T-helper 17 cell (primary cell): ENCODE results near the gene OBSCN. TPM values are rescaled to one million over a fixed set of nuclear protein-coding genes. Genes with fewer than 3 reads are reported as not detected.

ENCODE experiments used
- ATAC-seq: fragments of 150-1000 bp; cut with Tn5 transposase; 2 replicates; pipeline ENCODE4 v1.10.0; 2021; ENCODE audit warnings: mild to moderate bottlenecking, moderate library complexity
- DNase-seq, 3 donors: peaks; one replicate each; pipeline versions ENCODE4 v3.0.0 to v3.0.0-alpha.2; 2020 to 2021
- H3K9me3 ChIP-seq: one replicate; pipeline ENCODE4 v1.7.0; 2013; ENCODE audit warnings: low read length, mild to moderate bottlenecking; ENCODE audit not compliant: control insufficient read depth, poor library complexity, severe bottlenecking
- H3K27ac Mint-ChIP-seq: one replicate; pipeline ENCODE4 v1.8.0; 2022; ENCODE audit warnings: mild to moderate bottlenecking, moderate library complexity, mixed read lengths
- H3K27me3 Mint-ChIP-seq: one replicate; pipeline ENCODE4 v1.8.0; 2022; ENCODE audit warnings: mixed read lengths
- H3K36me3 Mint-ChIP-seq: one replicate; pipeline ENCODE4 v1.8.0; 2022; ENCODE audit warnings: low read depth, mixed read lengths
- H3K4me1 Mint-ChIP-seq: one replicate; pipeline ENCODE4 v1.8.0; 2022; ENCODE audit warnings: mild to moderate bottlenecking, mixed read lengths
- H3K4me3 Mint-ChIP-seq: one replicate; pipeline ENCODE4 v1.8.0; 2022; ENCODE audit warnings: mild to moderate bottlenecking, moderate library complexity, mixed read lengths
- total RNA-seq, 4 donors: library from RNA in 2 of 4; stranded (reverse) in 2 of 4; gene quantifications; one replicate each; pipeline ENCODE4 v1.2.3 and lab custom pipeline; 2022 to 2026

OBSCN gene
- total RNA-seq, 2 donors from 2014 or later: 23.1 to 34.2 TPM

- H3K9me3 ChIP-seq: no peaks in the 10 kb centered on the region
- ATAC-seq (no peak), DNase-seq (no peak)
- Mint-ChIP-seq H3K36me3 (no peaks in the 10 kb centered on the region), H3K27me3 (no peaks in the 10 kb centered on the region), H3K27ac (no peak overlapping the region), H3K4me3 (no peak overlapping the region), H3K4me1 (peaks cover 2% of the 10 kb centered on the region)
Measured at GRCh38 chr1:228372183-228373003, 164.5 kb downstream of the OBSCN start.

DNA sequence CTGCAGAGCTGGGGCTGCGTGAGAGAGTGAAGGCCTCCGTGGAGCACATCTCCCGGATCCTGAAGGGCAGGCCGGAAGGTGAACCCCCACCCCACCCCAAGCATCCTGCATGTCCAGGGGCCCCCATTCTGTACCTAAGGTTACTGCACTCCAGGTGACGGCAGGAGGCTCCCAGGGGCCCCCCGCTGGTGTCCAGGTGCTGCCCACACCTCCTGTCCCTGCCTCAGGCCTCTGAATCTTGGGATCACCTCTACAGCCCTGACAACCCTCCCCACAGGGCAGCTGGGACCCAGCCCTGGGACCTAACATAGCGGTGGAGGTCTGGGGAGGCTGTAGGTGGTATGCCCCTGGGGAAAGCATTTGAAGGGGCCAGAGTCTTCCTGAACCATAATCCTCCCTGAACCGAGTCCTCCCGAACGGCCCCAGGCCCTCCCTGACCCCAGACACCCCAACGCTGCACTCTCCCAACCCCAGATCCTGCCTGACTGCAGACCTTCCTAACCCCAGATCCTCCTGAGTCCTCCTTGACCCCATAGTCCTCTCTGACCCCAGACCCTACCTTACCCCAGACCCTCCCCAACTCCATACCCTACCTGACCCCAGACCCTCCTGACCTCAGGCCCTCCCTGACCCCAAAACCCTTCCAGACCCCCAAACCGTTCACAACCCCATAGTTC is 165.3 kb downstream of the OBSCN start:
- H3K4me3 Mint-ChIP-seq: peak overlapping the region; percentile 7
- no peaks in the 10 kb centered on the region for H3K27me3 Mint-ChIP-seq
- no peaks in the 10 kb centered on the region for H3K9me3 ChIP-seq
- peaks cover 2% of the 10 kb centered on the region for H3K4me1 Mint-ChIP-seq
- ATAC-seq: no peak
- H3K27ac Mint-ChIP-seq: no peak overlapping the region
- no peaks in the 10 kb centered on the region for H3K36me3 Mint-ChIP-seq
- no peak for DNase-seq

DNA sequence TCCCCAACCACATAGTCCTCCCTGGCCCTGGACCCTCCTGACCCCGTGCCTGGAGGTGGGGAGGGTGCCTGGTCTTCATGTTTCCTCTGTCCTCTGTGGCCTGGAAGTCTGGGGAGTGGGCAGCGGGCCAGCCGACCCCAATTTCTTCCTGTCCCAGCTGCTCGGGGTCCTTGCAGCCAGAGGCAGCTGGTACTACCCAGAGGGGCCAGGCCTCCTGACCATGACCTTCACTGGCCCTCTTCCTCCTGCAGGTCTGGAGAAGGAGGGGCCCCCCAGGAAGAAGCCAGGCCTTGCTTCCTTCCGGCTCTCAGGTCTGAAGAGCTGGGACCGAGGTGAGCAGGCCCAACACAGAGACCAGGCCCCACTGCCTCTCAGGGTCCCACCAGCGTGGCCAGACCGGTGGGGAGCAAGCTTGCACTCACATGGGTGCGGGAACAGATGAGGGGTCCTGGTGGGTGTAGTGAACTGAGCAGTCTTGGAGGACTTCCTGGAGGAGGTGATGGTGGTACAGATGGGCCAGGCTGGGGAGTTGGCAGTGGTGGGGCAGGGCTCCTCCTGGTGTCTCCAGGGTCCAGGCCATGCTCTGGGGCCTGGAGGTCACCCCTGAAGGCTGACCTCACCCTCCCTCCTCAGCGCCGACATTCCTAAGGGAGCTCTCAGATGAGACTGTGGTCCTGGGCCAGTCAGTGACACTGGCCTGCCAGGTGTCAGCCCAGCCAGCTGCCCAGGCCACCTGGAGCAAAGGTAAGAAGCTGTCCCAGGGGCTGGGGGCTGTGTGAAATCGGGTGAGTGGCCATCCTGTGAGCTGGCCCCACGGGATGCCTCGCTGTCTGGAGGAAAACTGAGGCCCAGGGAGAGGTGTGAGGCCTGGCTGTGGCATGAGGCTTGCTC is 166.1 kb downstream of the OBSCN start:
- ATAC-seq (no peak), DNase-seq (no peak)
- Mint-ChIP-seq H3K36me3 (peaks cover under 1% of the 10 kb centered on the region), H3K27me3 (no peaks in the 10 kb centered on the region), H3K4me1 (peaks cover 4% of the 10 kb centered on the region), H3K4me3 (no peak overlapping the region), H3K27ac (no peak overlapping the region)
- H3K9me3 ChIP-seq: no peaks in the 10 kb centered on the region

- DNase-seq: no peak
- peaks cover 7% of the 10 kb centered on the region for H3K4me1 Mint-ChIP-seq
- peaks cover 3% of the 10 kb centered on the region for H3K36me3 Mint-ChIP-seq
- no peak for ATAC-seq
- H3K27ac Mint-ChIP-seq: no peak overlapping the region
- peaks cover 5% of the 10 kb centered on the region for H3K27me3 Mint-ChIP-seq
- H3K4me3 Mint-ChIP-seq: no peak overlapping the region
- H3K9me3 ChIP-seq: no peaks in the 10 kb centered on the region
Measured at GRCh38 chr1:228374711-228375577, 167.1 kb downstream of the OBSCN start.

DNA sequence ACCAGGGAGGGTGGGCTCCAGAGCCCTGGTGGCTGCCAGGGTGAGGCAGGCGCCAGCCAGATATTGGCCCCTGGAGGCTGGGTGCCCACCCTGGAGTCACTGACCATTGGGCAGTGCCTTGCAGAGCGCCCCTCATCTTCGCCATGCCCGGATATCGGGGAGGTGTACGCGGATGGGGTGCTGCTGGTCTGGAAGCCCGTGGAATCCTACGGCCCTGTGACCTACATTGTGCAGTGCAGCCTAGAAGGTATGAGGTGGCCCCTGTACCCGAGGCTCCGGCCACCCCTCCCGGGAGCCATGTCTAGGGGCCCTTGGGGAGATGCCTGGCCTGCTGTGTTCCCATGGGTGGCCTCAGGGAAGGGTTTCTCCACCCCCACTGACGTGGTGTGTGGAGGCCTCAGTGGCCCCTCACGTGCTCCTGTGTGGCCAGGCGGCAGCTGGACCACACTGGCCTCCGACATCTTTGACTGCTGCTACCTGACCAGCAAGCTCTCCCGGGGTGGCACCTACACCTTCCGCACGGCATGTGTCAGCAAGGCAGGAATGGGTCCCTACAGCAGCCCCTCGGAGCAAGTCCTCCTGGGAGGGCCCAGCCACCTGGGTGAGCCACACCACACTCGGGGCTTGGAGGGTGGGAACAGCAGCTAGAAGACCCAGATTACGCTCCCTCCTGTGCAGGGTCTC is 167.9 kb downstream of the OBSCN start:
- Mint-ChIP-seq H3K27ac (no peak overlapping the region), H3K4me3 (no peak overlapping the region), H3K4me1 (peaks cover 7% of the 10 kb centered on the region), H3K27me3 (peaks cover 5% of the 10 kb centered on the region), H3K36me3 (peaks cover 3% of the 10 kb centered on the region)
- no peaks in the 10 kb centered on the region for H3K9me3 ChIP-seq
- ATAC-seq (no peak), DNase-seq (peak in 1 of 3 donors; percentile 8)

- DNase-seq (no peak), ATAC-seq (no peak)
- H3K4me1 Mint-ChIP-seq: peaks cover 7% of the 10 kb centered on the region
- peak overlapping the region; percentile 41 for H3K4me3 Mint-ChIP-seq
- H3K9me3 ChIP-seq: no peaks in the 10 kb centered on the region
- H3K36me3 Mint-ChIP-seq: peaks cover 3% of the 10 kb centered on the region
- peaks cover 5% of the 10 kb centered on the region for H3K27me3 Mint-ChIP-seq
- H3K27ac Mint-ChIP-seq: no peak overlapping the region
Measured at GRCh38 chr1:228376262-228376628, 168.4 kb downstream of the OBSCN start.

DNA sequence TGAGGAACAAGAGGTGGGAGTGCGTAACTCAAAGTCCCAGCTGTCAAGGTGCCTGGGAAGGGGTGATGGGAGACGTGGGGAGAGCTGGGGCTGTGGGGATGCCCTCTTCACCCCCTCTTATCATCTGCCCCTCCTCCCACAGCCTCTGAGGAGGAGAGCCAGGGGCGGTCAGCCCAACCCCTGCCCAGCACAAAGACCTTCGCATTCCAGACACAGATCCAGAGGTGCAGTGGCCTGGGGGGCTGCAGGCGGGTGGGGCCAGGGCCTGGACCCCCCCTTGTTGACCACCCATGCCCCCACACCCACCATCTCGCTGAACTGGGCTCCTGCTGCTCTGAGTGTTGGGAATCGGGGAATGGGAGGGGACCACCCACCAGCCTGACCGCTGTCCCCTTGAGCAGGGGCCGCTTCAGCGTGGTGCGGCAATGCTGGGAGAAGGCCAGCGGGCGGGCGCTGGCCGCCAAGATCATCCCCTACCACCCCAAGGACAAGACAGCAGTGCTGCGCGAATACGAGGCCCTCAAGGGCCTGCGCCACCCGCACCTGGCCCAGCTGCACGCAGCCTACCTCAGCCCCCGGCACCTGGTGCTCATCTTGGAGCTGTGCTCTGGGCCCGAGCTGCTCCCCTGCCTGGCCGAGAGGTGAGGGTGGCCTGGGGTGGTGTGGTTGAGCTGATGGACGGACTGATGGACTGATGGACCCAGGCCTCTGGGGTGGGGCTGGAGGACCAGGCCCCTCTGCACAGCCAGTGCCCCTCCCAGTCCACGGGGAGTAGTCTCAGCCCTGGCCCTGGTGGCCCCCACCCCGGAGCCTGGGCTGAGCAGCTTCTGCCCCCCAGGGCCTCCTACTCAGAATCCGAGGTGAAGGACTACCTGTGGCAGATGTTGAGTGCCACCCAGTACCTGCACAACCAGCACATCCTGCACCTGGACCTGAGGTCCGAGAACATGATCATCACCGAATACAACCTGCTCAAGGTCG is 169.1 kb downstream of the OBSCN start:
- no peak overlapping the region for H3K27ac Mint-ChIP-seq
- ATAC-seq (no peak), DNase-seq (peak in 1 of 3 donors; percentile 6)
- H3K4me1 Mint-ChIP-seq: peaks cover 7% of the 10 kb centered on the region
- peaks cover 3% of the 10 kb centered on the region for H3K36me3 Mint-ChIP-seq
- peaks cover 5% of the 10 kb centered on the region for H3K27me3 Mint-ChIP-seq
- H3K4me3 Mint-ChIP-seq: peak overlapping the region; percentile 67
- no peaks in the 10 kb centered on the region for H3K9me3 ChIP-seq

DNA sequence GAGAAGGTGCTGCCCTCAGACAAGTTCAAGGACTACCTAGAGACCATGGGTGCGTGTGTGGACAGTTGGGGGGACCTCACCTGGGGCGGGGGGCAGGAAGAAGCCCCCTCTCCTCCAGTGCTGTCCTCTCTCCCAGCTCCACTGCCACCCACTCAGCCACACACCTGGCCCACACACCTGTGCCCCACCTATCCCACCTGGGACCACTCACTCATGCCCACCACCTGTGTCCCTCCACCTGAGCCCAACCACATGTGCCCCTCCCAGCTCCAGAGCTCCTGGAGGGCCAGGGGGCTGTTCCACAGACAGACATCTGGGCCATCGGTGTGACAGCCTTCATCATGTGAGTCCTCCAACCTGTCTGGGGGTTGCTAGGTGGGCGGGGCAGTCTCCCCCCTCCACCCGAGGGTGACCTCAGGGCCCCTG is 169.8 kb downstream of the OBSCN start:
- Mint-ChIP-seq H3K4me3 (peak overlapping the region; percentile 67), H3K27ac (no peak overlapping the region), H3K27me3 (peaks cover 9% of the 10 kb centered on the region), H3K4me1 (peaks cover 10% of the 10 kb centered on the region), H3K36me3 (peaks cover 3% of the 10 kb centered on the region)
- no peak for ATAC-seq
- no peaks in the 10 kb centered on the region for H3K9me3 ChIP-seq
- no peak for DNase-seq

- no peak overlapping the region for H3K27ac Mint-ChIP-seq
- peak overlapping the region; percentile 91 for H3K4me3 Mint-ChIP-seq
- peaks cover 3% of the 10 kb centered on the region for H3K36me3 Mint-ChIP-seq
Measured at GRCh38 chr1:228378090-228378872, 170.4 kb downstream of the OBSCN start.

GRCh38 chr1:228378873-228379460 is 171.1 kb downstream of the OBSCN start:
- Mint-ChIP-seq H3K36me3 (peaks cover 3% of the 10 kb centered on the region), H3K27ac (no peak overlapping the region), H3K27me3 (peaks cover 15% of the 10 kb centered on the region), H3K4me3 (peak overlapping the region; percentile 91), H3K4me1 (peaks cover 10% of the 10 kb centered on the region)
- peak in 1 of 3 donors; percentile 8 for DNase-seq
- ATAC-seq: peak; percentile 16
- no peaks in the 10 kb centered on the region for H3K9me3 ChIP-seq

More at GRCh38 chr1:228378090-228378872, 170.4 kb downstream of the OBSCN start:
- Mint-ChIP-seq H3K4me1 (peaks cover 10% of the 10 kb centered on the region), H3K27me3 (peaks cover 12% of the 10 kb centered on the region)
- ATAC-seq: peak; percentile 76
- DNase-seq: peak; percentile 6 to 40 (median 30)
- no peaks in the 10 kb centered on the region for H3K9me3 ChIP-seq
